GM23248 (cell line): ENCODE results near the gene KRTAP5-5.

Experiments
- EZH2 ChIP-seq: fragments of 200-600 bp; sonication (generic); IDR thresholded peaks from 2 replicates; pipeline ENCODE4 v1.6.1; 2018; ENCODE audit warnings: antibody characterized with exemption, mild to moderate bottlenecking; ENCODE audit not compliant: insufficient read depth, poor library complexity, severe bottlenecking
- EZH2phosphoT487 ChIP-seq: fragments of 200-600 bp; sonication (generic); IDR thresholded peaks from 2 replicates; pipeline ENCODE4 v1.6.1; 2018; ENCODE audit warnings: antibody characterized with exemption, moderate library complexity, mild to moderate bottlenecking, low read depth; ENCODE audit not compliant: insufficient read depth

- no peak for TF ChIP-seq EZH2
- no peak for TF ChIP-seq EZH2phosphoT487
Observed at GRCh38 chr11:1676229-1676740, 46.7 kb downstream of the KRTAP5-5 start.
